GF-D8 (cell line): Measurements from ENCODE around the gene ARHGAP8.
"Not testable (repeated sequence)": the region's sequence is repeated elsewhere in the genome, so short reads cannot be mapped to it uniquely, and the experiment has no call there.

Experiments used
- DNase-seq: peaks from one replicate; lab custom pipeline; 2025; lab: John Stamatoyannopoulos, UW

The ARHGAP8 gene

GRCh38 chr22:44739666-44740065, 12.7 kb upstream of the ARHGAP8 start:
- not testable (repeated sequence) for DNase-seq

GRCh38 chr22:44740307-44740706, 12.1 kb upstream of the ARHGAP8 start:
- no peak for DNase-seq

GRCh38 chr22:44741929-44742328, 10.4 kb upstream of the ARHGAP8 start:
- no peak for DNase-seq

- no peak for DNase-seq
Observed at GRCh38 chr22:44743247-44743646, 9.1 kb upstream of the ARHGAP8 start.

GRCh38 chr22:44743804-44744211, 8.6 kb upstream of the ARHGAP8 start:
- DNase-seq = no peak

GRCh38 chr22:44745853-44746789, 6.3 kb upstream of the ARHGAP8 start:
- DNase-seq = no peak

GRCh38 chr22:44747784-44748127, 4.6 kb upstream of the ARHGAP8 start:
- DNase-seq = not testable (repeated sequence)

- DNase-seq = no peak
Observed at GRCh38 chr22:44748524-44748923, 3.9 kb upstream of the ARHGAP8 start.

- DNase-seq = no peak
Observed at GRCh38 chr22:44750481-44750880, 1.9 kb upstream of the ARHGAP8 start.

- no peak for DNase-seq
Observed at GRCh38 chr22:44753189-44754042, 1.0 kb downstream of the ARHGAP8 start.

- no peak for DNase-seq
Observed at GRCh38 chr22:44754998-44755397, 2.6 kb downstream of the ARHGAP8 start.

GRCh38 chr22:44755417-44755816, 3.0 kb downstream of the ARHGAP8 start:
- no peak for DNase-seq

- no peak for DNase-seq
Observed at GRCh38 chr22:44755956-44756361, 3.6 kb downstream of the ARHGAP8 start.

GRCh38 chr22:44758344-44758973, 6.1 kb downstream of the ARHGAP8 start:
- DNase-seq = no peak

- DNase-seq = no peak
Observed at GRCh38 chr22:44759001-44759400, 6.6 kb downstream of the ARHGAP8 start.

GRCh38 chr22:44759430-44760310, 7.3 kb downstream of the ARHGAP8 start:
- no peak for DNase-seq

- DNase-seq = no peak
Observed at GRCh38 chr22:44760476-44760875, 8.1 kb downstream of the ARHGAP8 start.

GRCh38 chr22:44761025-44761424, 8.7 kb downstream of the ARHGAP8 start:
- DNase-seq = no peak

- no peak for DNase-seq
Observed at GRCh38 chr22:44764373-44764772, 12.0 kb downstream of the ARHGAP8 start.

- DNase-seq = no peak
Observed at GRCh38 chr22:44764974-44765373, 12.6 kb downstream of the ARHGAP8 start.

GRCh38 chr22:44765571-44766285, 13.4 kb downstream of the ARHGAP8 start:
- DNase-seq = no peak
